ENCODE results near the gene FLOT1. TPM values are rescaled to one million over a fixed set of nuclear protein-coding genes. Genes with fewer than 3 reads are reported as not detected.

The FLOT1 gene
- total and polyA plus RNA-seq, 2 of the 13 experiments (the other 11 are each of a cell fraction or from before 2014, with no cell fraction given), result 82.3 to 130 TPM

- TF ChIP-seq ZNF18 (CRISPR knock-in tag; IDR thresholded peaks at IDR 0.05; ENCODE audit: insufficient replicate concordance) (peak; percentile 26), ERF (CRISPR knock-in tag; IDR thresholded peaks at IDR 0.05) (peak; percentile 16; the same call in 1 of the 2 replicates), AHR (CRISPR knock-in tag; IDR thresholded peaks at IDR 0.05) (no peak), MXD1 (CRISPR knock-in tag; IDR thresholded peaks at IDR 0.05) (no peak), HMG20B (CRISPR knock-in tag; conservative IDR thresholded peaks at IDR 0.05) (peak; percentile 38; the same call in 1 of the 2 replicates), NR2F6 (IDR thresholded peaks at IDR 0.05) (no peak), NR2F6 (CRISPR knock-in tag; IDR thresholded peaks at IDR 0.05) (peak; percentile 12; the same call in 1 of the 2 replicates), ZNF318 (CRISPR knock-in tag; IDR thresholded peaks at IDR 0.05) (no peak), DRAP1 (CRISPR knock-in tag; IDR thresholded peaks at IDR 0.05) (0 out of 2 replicates have a peak, but pooled peaks have one; percentile 17), HDAC2 (CRISPR knock-in tag; IDR thresholded peaks at IDR 0.05) (peak; percentile 47; the same call in 1 of the 2 replicates), DNMT1 (CRISPR knock-in tag; IDR thresholded peaks at IDR 0.05) (no peak), GABPB1 (CRISPR knock-in tag; IDR thresholded peaks at IDR 0.05) (0 out of 2 replicates have a peak, but pooled peaks have one; percentile 1), REL (CRISPR knock-in tag; conservative IDR thresholded peaks at IDR 0.05) (no peak), RBM22 (optimal IDR thresholded peaks at IDR 0.05; ENCODE audit: low read length) (no peak), ZKSCAN5 (CRISPR knock-in tag; IDR thresholded peaks at IDR 0.05) (peak; percentile 84; the same call in 1 of the 2 replicates), ESRRA (CRISPR knock-in tag; IDR thresholded peaks at IDR 0.05; ENCODE audit: low read depth) (peak; percentile 72; the same call in 1 of the 2 replicates), ZNF224 (CRISPR knock-in tag; IDR thresholded peaks at IDR 0.05) (0 out of 2 replicates have a peak, but pooled peaks have one; percentile 38), ELF3 (CRISPR knock-in tag; IDR thresholded peaks at IDR 0.05) (peak; percentile 22; the same call in 1 of the 2 replicates), PLRG1 (conservative IDR thresholded peaks at IDR 0.05) (no peak), NR2F2 (IDR thresholded peaks at IDR 0.05; ENCODE audit: borderline replicate concordance, low read depth) (no peak), ZFP36 (IDR thresholded peaks at IDR 0.05; ENCODE audit: borderline replicate concordance, low read depth, low read length, partially characterized antibody) (peak; percentile 81)
Measured at GRCh38 chr6:30747300-30747687, 4.8 kb upstream of the FLOT1 start (continued).
